HEK293 (cell line): Measurements from ENCODE around the gene COL25A1.

ENCODE experiments used
- CTCF ChIP-seq: fragments of 450-650 bp; formaldehyde crosslinking; IDR thresholded peaks from 2 replicates; pipeline ENCODE4 v1.5.1; 2016; ENCODE audit warnings: missing biosample characterization, missing genetic modification characterization
- TCF7L2 ChIP-seq: IDR thresholded peaks from 2 replicates; pipeline ENCODE4 v1.6.1; 2011; ENCODE audit warnings: low read depth, mild to moderate bottlenecking, inconsistent platforms, low read length, moderate library complexity, borderline replicate concordance
- ZNF169 ChIP-seq: fragments of 450-650 bp; formaldehyde crosslinking; IDR thresholded peaks from 2 replicates; pipeline ENCODE4 v1.5.1; 2016; ENCODE audit warnings: missing biosample characterization, missing genetic modification characterization
- ZNF549 ChIP-seq: fragments of 450-650 bp; IDR thresholded peaks from 2 replicates; pipeline ENCODE4 v1.5.1; 2018; ENCODE audit warnings: missing biosample characterization, missing genetic modification characterization, mild to moderate bottlenecking, inconsistent platforms, moderate library complexity
- ZNF610 ChIP-seq: fragments of 450-650 bp; formaldehyde crosslinking; IDR thresholded peaks from 2 replicates; pipeline ENCODE4 v1.5.1; 2016; ENCODE audit warnings: missing biosample characterization, missing genetic modification characterization, borderline replicate concordance
- TF ChIP-seq, protein P1 (sequence below): fragments of 450-650 bp; formaldehyde crosslinking; IDR thresholded peaks from 2 replicates; pipeline ENCODE4 v1.5.1; 2016; ENCODE audit warnings: missing biosample characterization, missing genetic modification characterization

GRCh38 chr4:109303140-109303496 is 660 bp upstream of the COL25A1 start:
- TF ChIP-seq ZNF610 (no peak), ZNF169 (tag by site-specific recombination) (no peak), CTCF (tag by site-specific recombination) (no peak), TCF7L2 (no peak), ZNF549 (tag by site-specific recombination) (no peak)
- TF ChIP-seq, protein P1, sequence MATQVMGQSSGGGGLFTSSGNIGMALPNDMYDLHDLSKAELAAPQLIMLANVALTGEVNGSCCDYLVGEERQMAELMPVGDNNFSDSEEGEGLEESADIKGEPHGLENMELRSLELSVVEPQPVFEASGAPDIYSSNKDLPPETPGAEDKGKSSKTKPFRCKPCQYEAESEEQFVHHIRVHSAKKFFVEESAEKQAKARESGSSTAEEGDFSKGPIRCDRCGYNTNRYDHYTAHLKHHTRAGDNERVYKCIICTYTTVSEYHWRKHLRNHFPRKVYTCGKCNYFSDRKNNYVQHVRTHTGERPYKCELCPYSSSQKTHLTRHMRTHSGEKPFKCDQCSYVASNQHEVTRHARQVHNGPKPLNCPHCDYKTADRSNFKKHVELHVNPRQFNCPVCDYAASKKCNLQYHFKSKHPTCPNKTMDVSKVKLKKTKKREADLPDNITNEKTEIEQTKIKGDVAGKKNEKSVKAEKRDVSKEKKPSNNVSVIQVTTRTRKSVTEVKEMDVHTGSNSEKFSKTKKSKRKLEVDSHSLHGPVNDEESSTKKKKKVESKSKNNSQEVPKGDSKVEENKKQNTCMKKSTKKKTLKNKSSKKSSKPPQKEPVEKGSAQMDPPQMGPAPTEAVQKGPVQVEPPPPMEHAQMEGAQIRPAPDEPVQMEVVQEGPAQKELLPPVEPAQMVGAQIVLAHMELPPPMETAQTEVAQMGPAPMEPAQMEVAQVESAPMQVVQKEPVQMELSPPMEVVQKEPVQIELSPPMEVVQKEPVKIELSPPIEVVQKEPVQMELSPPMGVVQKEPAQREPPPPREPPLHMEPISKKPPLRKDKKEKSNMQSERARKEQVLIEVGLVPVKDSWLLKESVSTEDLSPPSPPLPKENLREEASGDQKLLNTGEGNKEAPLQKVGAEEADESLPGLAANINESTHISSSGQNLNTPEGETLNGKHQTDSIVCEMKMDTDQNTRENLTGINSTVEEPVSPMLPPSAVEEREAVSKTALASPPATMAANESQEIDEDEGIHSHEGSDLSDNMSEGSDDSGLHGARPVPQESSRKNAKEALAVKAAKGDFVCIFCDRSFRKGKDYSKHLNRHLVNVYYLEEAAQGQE (tag by site-specific recombination) = no peak
